ENCODE measurements around the gene TRAK2. TPM values are rescaled to one million over a fixed set of nuclear protein-coding genes. Genes with fewer than 3 reads are reported as not detected.

The TRAK2 gene
- total and polyA plus RNA-seq, 2 donors (not counting 1 experiment from before 2014, with no cell fraction given), result 16.9 to 21.6 TPM

DNA sequence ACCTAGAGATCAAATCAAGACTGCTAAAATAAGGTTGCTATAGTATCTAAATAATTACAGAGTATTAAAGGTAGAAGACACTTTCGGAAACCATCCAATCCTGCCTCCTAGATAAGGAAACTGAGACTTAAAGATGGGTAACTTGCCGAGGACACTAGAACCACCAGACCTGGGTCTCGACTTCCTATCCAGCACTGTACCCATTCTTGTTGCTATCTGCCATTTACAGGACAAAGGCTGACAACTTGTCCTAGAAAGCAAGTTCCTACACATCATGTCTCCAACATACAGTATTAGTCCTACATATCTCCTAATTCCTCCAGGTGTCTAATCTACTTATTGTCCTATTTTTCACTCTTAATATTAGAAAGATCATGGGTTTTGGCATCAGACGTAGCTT, 37.7 kb downstream of the TRAK2 start:
- H3K9me3 Mint-ChIP-seq (ENCODE audit: insufficient read depth), result no peaks in the 10 kb centered on the region
- H3K27me3 Mint-ChIP-seq, result no peaks in the 10 kb centered on the region
- Histone ChIP-seq H4K20me1 (ENCODE audit: control insufficient read depth, insufficient read depth, low read length, poor library complexity, severe bottlenecking) (no peaks in the 10 kb centered on the region), H2AFZ (ENCODE audit: insufficient read depth, low read depth, low read length, poor library complexity, severe bottlenecking) (peak overlapping the region; percentile 48), H3K9ac (ENCODE audit: low read length) (peak overlapping the region; percentile 51), H3K4me3 (ENCODE audit: control extremely low read depth in 1 of 5, extremely low read depth in 1 of 5, insufficient read depth in 1 of 5, low read depth in 2 of 5, low read length in 4 of 5) (peak overlapping the region in 2 of 5 experiments; percentile 43 to 60), H3K9me3 (ENCODE audit: control extremely low read depth in 1 of 3, control insufficient read depth in 2 of 3, insufficient read depth in 1 of 3, low read length in 2 of 3) (peaks cover 0 to 5% (median 0%) of the 10 kb centered on the region in 3 donors), H3K27ac (ENCODE audit: low read length in 2 of 2) (peak overlapping the region; percentile 82 to 84), H3K4me2 (replicated peaks; ENCODE audit: low read depth, low read length, poor library complexity, severe bottlenecking) (peak overlapping the region; percentile 66), H3K79me2 (ENCODE audit: control insufficient read depth, insufficient read depth, low read length) (peaks cover 81% of the 10 kb centered on the region), H3K4me1 (ENCODE audit: control insufficient read depth in 2 of 2, insufficient read depth in 2 of 2, low read length in 2 of 2) (peaks cover 45 to 61% of the 10 kb centered on the region in 2 donors), H3K36me3 (replicated peaks in 1 of 2; ENCODE audit: control extremely low read depth in 1 of 2, control insufficient read depth in 1 of 2, extremely low read depth in 1 of 2, insufficient read depth in 2 of 2, low read length in 1 of 2) (peaks cover 0 to 2% of the 10 kb centered on the region in 2 experiments), H3K27me3 (replicated peaks in 1 of 4; ENCODE audit: control extremely low read depth in 1 of 4, control insufficient read depth in 3 of 4, insufficient read depth in 4 of 4, low read length in 3 of 4) (no peaks in the 10 kb centered on the region)
- peak; percentile 20 for DNase-seq
- ATAC-seq (ENCODE audit: low read depth), result no peak
- TF ChIP-seq, protein P1, sequence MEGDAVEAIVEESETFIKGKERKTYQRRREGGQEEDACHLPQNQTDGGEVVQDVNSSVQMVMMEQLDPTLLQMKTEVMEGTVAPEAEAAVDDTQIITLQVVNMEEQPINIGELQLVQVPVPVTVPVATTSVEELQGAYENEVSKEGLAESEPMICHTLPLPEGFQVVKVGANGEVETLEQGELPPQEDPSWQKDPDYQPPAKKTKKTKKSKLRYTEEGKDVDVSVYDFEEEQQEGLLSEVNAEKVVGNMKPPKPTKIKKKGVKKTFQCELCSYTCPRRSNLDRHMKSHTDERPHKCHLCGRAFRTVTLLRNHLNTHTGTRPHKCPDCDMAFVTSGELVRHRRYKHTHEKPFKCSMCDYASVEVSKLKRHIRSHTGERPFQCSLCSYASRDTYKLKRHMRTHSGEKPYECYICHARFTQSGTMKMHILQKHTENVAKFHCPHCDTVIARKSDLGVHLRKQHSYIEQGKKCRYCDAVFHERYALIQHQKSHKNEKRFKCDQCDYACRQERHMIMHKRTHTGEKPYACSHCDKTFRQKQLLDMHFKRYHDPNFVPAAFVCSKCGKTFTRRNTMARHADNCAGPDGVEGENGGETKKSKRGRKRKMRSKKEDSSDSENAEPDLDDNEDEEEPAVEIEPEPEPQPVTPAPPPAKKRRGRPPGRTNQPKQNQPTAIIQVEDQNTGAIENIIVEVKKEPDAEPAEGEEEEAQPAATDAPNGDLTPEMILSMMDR (IDR thresholded peaks at IDR 0.05), result no peak
- no peak for TF ChIP-seq EZH2 (IDR thresholded peaks at IDR 0.05; ENCODE audit: borderline replicate concordance, insufficient read depth, low read depth, low read length, poor library complexity, severe bottlenecking)
- 67% methylated on average over 2 of the region's 4 CpGs for WGBS (ENCODE audit: insufficient coverage)
- H3K27ac Mint-ChIP-seq, result no peak overlapping the region
- ChIA-PET CTCF (interaction anchor here (0.6 to 1.6 kb wide), 2 partner anchors 36 to 50 kb away, joined by 3 to 6 read pairs; no protein-coding TSS in a partner anchor), POLR2A (no interaction called here)
- H3K4me1 Mint-ChIP-seq, result peaks cover 6% of the 10 kb centered on the region
- H3K4me3 Mint-ChIP-seq, result no peak overlapping the region
- intact Hi-C loops (cut with micrococcal nuclease), result loop anchor here (5.0 kb wide), 1 partner anchor 34 kb away; no protein-coding TSS in a partner anchor

DNA sequence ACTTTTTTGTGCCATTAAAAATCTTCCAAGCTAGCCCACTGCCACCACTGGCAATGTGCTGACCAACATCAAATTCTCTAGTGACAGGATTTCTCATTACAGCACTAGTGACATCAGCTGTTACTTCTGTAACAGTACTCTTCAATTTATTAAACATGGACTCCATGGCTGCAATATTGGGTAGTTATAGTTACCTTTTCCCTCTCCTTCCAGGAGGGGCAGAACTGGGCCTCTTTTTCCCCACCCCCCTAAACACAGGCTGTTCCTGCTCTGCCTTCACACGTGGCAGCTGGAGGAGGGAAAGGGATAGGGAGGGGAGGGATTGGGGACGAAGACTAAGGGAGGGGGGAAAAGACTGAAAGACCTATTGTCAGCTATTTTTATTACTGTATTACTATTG, 38.1 kb downstream of the TRAK2 start:
- peaks cover 85% of the 10 kb centered on the region for H3K79me2 ChIP-seq (ENCODE audit: control insufficient read depth, insufficient read depth, low read length)
- H3K4me3 Mint-ChIP-seq, result peak overlapping the region; percentile 17
- H3K9ac ChIP-seq (ENCODE audit: low read length), result peak overlapping the region; percentile 51
- peaks cover 0 to 2% of the 10 kb centered on the region in 2 experiments for H3K36me3 ChIP-seq (replicated peaks in 1 of 2; ENCODE audit: control extremely low read depth in 1 of 2, control insufficient read depth in 1 of 2, extremely low read depth in 1 of 2, insufficient read depth in 2 of 2, low read length in 1 of 2)
- WGBS (ENCODE audit: insufficient coverage), result no CpG with 5 or more reads among the region's 2 CpGs
- H3K4me1 ChIP-seq (ENCODE audit: control insufficient read depth in 2 of 2, insufficient read depth in 2 of 2, low read length in 2 of 2), result peaks cover 45 to 61% of the 10 kb centered on the region in 2 donors
- intact Hi-C loops (cut with micrococcal nuclease), result loop anchor here (5.0 kb wide), 1 partner anchor 34 kb away; no protein-coding TSS in a partner anchor
- no peak overlapping the region for H3K27ac Mint-ChIP-seq
- peak overlapping the region in 1 of 5 experiments; percentile 60 for H3K4me3 ChIP-seq (ENCODE audit: control extremely low read depth in 1 of 5, extremely low read depth in 1 of 5, insufficient read depth in 1 of 5, low read depth in 2 of 5, low read length in 4 of 5)
- ChIA-PET POLR2A (no interaction called here), CTCF (interaction anchor here (0.6 kb wide), 1 partner anchor 37 kb away, joined by 3 read pairs; no protein-coding TSS in a partner anchor)
- H3K9me3 Mint-ChIP-seq (ENCODE audit: insufficient read depth), result no peaks in the 10 kb centered on the region
- peak overlapping the region; percentile 66 for H3K4me2 ChIP-seq (replicated peaks; ENCODE audit: low read depth, low read length, poor library complexity, severe bottlenecking)
- peak overlapping the region; percentile 82 to 84 for H3K27ac ChIP-seq (ENCODE audit: low read length in 2 of 2)
- peaks cover 6% of the 10 kb centered on the region for H3K4me1 Mint-ChIP-seq
- ATAC-seq (ENCODE audit: low read depth) (peak; percentile 17), DNase-seq (no peak)
- TF ChIP-seq, protein P1 (IDR thresholded peaks at IDR 0.05), result no peak
- no peak for TF ChIP-seq EZH2 (IDR thresholded peaks at IDR 0.05; ENCODE audit: borderline replicate concordance, insufficient read depth, low read depth, low read length, poor library complexity, severe bottlenecking)
- no peaks in the 10 kb centered on the region for H3K27me3 ChIP-seq (replicated peaks in 1 of 4; ENCODE audit: control extremely low read depth in 1 of 4, control insufficient read depth in 3 of 4, insufficient read depth in 4 of 4, low read length in 3 of 4)
- H4K20me1 ChIP-seq (ENCODE audit: control insufficient read depth, insufficient read depth, low read length, poor library complexity, severe bottlenecking), result no peaks in the 10 kb centered on the region
- H2AFZ ChIP-seq (ENCODE audit: insufficient read depth, low read depth, low read length, poor library complexity, severe bottlenecking), result peak overlapping the region; percentile 7
- H3K27me3 Mint-ChIP-seq, result no peaks in the 10 kb centered on the region
- H3K9me3 ChIP-seq (ENCODE audit: control extremely low read depth in 1 of 3, control insufficient read depth in 2 of 3, insufficient read depth in 1 of 3, low read length in 2 of 3), result peaks cover 0 to 5% (median 0%) of the 10 kb centered on the region in 3 donors

Data from B cell (primary cell).